Osteoblast (primary cell): ENCODE results near the gene GP2. TPM values are rescaled to one million over a fixed set of nuclear protein-coding genes. Genes with fewer than 3 reads are reported as not detected.

Experiments
- DNase-seq: peaks from one replicate; pipeline ENCODE4 v3.0.0; 2011; ENCODE audit warnings: low spot score, mixed read lengths; ENCODE audit not compliant: insufficient read length; ENCODE audit errors: missing footprints
- H2AFZ ChIP-seq: 2 replicates; pipeline ENCODE4 v1.6.0; 2011; ENCODE audit warnings: mild to moderate bottlenecking, low read length
- H3K27ac ChIP-seq: 2 replicates; pipeline ENCODE4 v1.5.1; 2011; ENCODE audit warnings: mild to moderate bottlenecking, low read depth, low read length, moderate library complexity
- H3K27me3 ChIP-seq: 2 replicates; pipeline ENCODE4 v1.6.0; 2012; ENCODE audit warnings: mild to moderate bottlenecking, control low read depth, inconsistent platforms, low read length, moderate library complexity; ENCODE audit not compliant: insufficient read depth
- H3K36me3 ChIP-seq: 2 replicates; pipeline ENCODE4 v1.5.1; 2011; ENCODE audit warnings: mild to moderate bottlenecking, low read length, control low read depth, moderate library complexity; ENCODE audit not compliant: insufficient read depth
- H3K4me1 ChIP-seq: 2 replicates; pipeline ENCODE4 v1.5.1; 2011; ENCODE audit warnings: mild to moderate bottlenecking, low read length, control low read depth, moderate library complexity; ENCODE audit not compliant: insufficient read depth
- H3K4me2 ChIP-seq: 2 replicates; pipeline ENCODE4 v1.6.0; 2011; ENCODE audit warnings: mild to moderate bottlenecking, low read length; ENCODE audit not compliant: insufficient read depth
- H3K4me3 ChIP-seq: fragments of 200-600 bp; sonication (generic); 3 replicates; pipeline ENCODE4 v1.5.1; 2012; ENCODE audit warnings: mild to moderate bottlenecking, low read length, inconsistent platforms; ENCODE audit not compliant: insufficient read depth
- H3K79me2 ChIP-seq: 2 replicates; pipeline ENCODE4 v1.6.0; 2012; ENCODE audit warnings: mild to moderate bottlenecking, low read length, control low read depth, inconsistent platforms; ENCODE audit not compliant: insufficient read depth
- H3K9me3 ChIP-seq: 2 replicates; pipeline ENCODE4 v1.5.1; 2011; ENCODE audit warnings: low read depth, low read length, control low read depth
- H4K20me1 ChIP-seq: 2 replicates; pipeline ENCODE4 v1.6.0; 2012; ENCODE audit warnings: mild to moderate bottlenecking, low read length, control low read depth; ENCODE audit not compliant: insufficient read depth
- total RNA-seq: library from RNA; depleted of rRNA; stranded (reverse); fragments of >200 nt; gene quantifications from 2 replicates; pipeline ENCODE4 v1.2.3, GENCODE V29; 2012
- TF ChIP-seq, protein P1 (sequence below): IDR thresholded peaks from 2 replicates; pipeline ENCODE4 v1.5.1; 2011; ENCODE audit warnings: mild to moderate bottlenecking, low read depth, low read length, moderate library complexity; ENCODE audit errors: extremely low read depth

The GP2 gene
- total RNA-seq: not detected in 2 replicates

DNA sequence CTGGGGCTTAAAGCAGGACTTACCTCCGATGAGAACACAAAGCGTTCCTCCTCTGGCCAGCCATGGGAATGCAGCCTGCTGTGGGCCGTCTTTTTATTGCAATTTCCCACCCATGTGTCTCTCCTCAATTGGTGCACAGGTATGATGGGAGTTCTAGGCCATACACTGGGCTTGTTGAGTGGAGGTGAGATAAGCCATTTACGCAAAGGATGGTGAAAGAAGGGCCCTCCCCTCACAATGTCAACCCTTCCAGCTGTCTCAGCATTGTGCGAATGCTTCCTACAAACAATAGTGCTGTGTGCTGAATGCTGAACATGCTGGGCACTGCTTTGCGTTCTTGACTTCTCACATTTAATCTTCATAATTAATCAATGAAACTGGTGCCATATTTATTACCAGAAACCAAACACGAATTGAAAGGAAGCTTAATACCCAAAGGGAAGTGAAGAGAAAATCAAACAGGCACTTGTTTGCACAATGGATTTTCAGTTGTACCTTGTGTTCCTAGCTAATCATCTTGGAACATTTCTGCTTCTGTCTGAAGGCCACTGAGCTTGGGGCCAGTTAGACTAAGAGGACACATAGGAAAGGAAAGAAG is at the start of gene GP2:
Gene GP2, minus strand, starts transcription at position 70 of the 598 bp plus-strand sequence. CDS start 1,082 bp downstream, outside the sequence.
- Histone ChIP-seq H3K4me1 (no peaks in the 10 kb centered on the region), H4K20me1 (no peaks in the 10 kb centered on the region), H2AFZ (no peak within 1 kb of the TSS), H3K4me3 (no peak within 1 kb of the TSS), H3K4me2 (no peak within 1 kb of the TSS), H3K27me3 (no peaks in the 10 kb centered on the region), H3K36me3 (no peaks in the 10 kb centered on the region), H3K79me2 (no peaks in the 10 kb centered on the region), H3K9me3 (no peaks in the 10 kb centered on the region), H3K27ac (no peak within 1 kb of the TSS)
- TF ChIP-seq, protein P1, sequence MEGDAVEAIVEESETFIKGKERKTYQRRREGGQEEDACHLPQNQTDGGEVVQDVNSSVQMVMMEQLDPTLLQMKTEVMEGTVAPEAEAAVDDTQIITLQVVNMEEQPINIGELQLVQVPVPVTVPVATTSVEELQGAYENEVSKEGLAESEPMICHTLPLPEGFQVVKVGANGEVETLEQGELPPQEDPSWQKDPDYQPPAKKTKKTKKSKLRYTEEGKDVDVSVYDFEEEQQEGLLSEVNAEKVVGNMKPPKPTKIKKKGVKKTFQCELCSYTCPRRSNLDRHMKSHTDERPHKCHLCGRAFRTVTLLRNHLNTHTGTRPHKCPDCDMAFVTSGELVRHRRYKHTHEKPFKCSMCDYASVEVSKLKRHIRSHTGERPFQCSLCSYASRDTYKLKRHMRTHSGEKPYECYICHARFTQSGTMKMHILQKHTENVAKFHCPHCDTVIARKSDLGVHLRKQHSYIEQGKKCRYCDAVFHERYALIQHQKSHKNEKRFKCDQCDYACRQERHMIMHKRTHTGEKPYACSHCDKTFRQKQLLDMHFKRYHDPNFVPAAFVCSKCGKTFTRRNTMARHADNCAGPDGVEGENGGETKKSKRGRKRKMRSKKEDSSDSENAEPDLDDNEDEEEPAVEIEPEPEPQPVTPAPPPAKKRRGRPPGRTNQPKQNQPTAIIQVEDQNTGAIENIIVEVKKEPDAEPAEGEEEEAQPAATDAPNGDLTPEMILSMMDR: no peak
- no peak for DNase-seq

DNA sequence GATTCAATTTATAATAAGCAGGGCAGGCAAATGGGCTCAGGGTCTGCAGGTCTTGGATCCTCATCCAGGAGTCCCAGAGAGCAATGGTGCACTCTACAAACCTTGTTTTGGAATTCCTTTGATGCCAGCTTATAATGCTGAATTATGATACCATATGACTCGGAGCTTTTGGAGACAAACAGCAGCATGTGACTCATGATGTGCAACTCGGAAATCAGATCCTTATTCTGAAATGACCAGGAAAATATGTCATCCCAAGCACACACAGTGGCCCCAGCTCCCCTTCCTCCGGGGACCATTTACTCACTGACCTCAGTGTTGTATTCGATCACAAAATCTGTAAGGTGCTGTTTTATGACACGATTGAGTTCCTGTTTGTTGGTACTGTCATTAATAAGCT is 45.4 kb upstream of the GP2 start:
- H3K4me3 ChIP-seq: no peak overlapping the region
- H2AFZ ChIP-seq: no peak overlapping the region
- H4K20me1 ChIP-seq: no peaks in the 10 kb centered on the region
- no peak overlapping the region for H3K4me2 ChIP-seq
- H3K79me2 ChIP-seq: no peaks in the 10 kb centered on the region
- DNase-seq: no peak
- no peaks in the 10 kb centered on the region for H3K4me1 ChIP-seq
- TF ChIP-seq, protein P1: no peak
- no peak overlapping the region for H3K27ac ChIP-seq
- H3K27me3 ChIP-seq: no peaks in the 10 kb centered on the region
- no peaks in the 10 kb centered on the region for H3K36me3 ChIP-seq
- H3K9me3 ChIP-seq: no peaks in the 10 kb centered on the region

DNA sequence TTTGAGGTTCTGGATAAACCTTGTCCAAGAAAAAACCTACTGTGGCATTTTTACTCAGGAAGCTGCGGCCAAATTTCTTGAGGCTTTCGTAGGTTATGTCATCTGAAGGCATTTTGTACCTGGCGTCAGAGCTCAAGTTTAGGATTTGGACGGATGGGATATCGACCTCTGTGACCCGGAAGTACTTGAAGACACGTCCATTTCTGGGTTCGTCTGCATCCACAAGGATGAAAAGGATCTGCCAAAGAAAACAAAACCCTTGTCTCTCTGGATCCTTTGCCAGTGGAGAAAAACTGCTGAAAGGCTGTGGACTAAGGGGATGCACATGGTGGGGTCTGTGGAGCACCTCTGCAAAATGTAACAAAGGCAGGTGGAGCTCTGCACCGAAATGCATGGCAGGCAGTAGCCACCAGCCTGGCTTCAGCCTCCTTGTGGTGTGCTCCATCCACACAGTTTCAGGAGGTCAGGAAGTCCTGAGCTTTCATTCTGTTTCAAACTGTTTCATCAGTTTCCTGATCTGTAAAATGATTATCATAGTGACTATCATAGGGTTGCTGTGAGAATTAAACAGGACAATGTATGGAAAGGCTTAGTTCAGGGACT is 42.2 kb upstream of the GP2 start:
- no peak overlapping the region for H3K27ac ChIP-seq
- H3K36me3 ChIP-seq: no peaks in the 10 kb centered on the region
- H3K27me3 ChIP-seq: no peaks in the 10 kb centered on the region
- no peaks in the 10 kb centered on the region for H3K9me3 ChIP-seq
- no peak for DNase-seq
- H2AFZ ChIP-seq: no peak overlapping the region
- no peaks in the 10 kb centered on the region for H3K79me2 ChIP-seq
- no peaks in the 10 kb centered on the region for H3K4me1 ChIP-seq
- H3K4me3 ChIP-seq: no peak overlapping the region
- no peak overlapping the region for H3K4me2 ChIP-seq
- no peaks in the 10 kb centered on the region for H4K20me1 ChIP-seq
- TF ChIP-seq, protein P1: no peak

DNA sequence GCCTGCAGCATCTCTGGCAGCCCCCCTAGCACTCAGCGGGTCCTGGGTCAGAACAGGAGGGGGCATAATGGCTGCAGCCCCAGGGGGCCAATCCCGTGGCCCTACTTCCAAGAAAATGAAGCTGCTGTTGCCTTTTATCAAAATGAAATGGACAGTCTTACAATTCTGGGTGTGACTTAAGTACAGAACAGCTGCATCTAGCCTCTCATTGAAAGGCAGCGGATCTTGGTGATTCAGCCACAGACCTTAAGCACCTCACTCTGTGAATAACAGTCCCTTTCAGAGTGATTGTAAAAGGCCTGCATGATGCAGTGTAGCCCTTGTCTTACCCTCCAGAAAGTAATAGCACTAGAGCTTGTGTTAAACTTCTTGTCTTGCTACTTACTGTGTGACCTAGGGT is 36.7 kb upstream of the GP2 start:
- no peak for DNase-seq
- H3K4me3 ChIP-seq: no peak overlapping the region
- no peak overlapping the region for H2AFZ ChIP-seq
- H3K4me2 ChIP-seq: no peak overlapping the region
- H3K9me3 ChIP-seq: no peaks in the 10 kb centered on the region
- H4K20me1 ChIP-seq: no peaks in the 10 kb centered on the region
- H3K4me1 ChIP-seq: no peaks in the 10 kb centered on the region
- H3K36me3 ChIP-seq: no peaks in the 10 kb centered on the region
- TF ChIP-seq, protein P1: no peak
- H3K27me3 ChIP-seq: no peaks in the 10 kb centered on the region
- no peak overlapping the region for H3K27ac ChIP-seq
- H3K79me2 ChIP-seq: no peaks in the 10 kb centered on the region
